Activated CD4-positive, alpha-beta T cell treated with anti-CD3 and anti-CD28 coated beads, Interleukin-2, Interleukin-6, amounts not matched to agents 100 ng/mL and 50 ng/mL, durations not matched to agents 16 hours and 8 hours (primary cell): ENCODE measurements around the gene MAP7.

Source experiments
- DNase-seq: peaks from one replicate; pipeline ENCODE4 v3.0.0-alpha.2; 2020

MAP7 gene

GRCh38 chr6:136528477-136528876 lies 21.7 kb downstream of the MAP7 start:
- no peak for DNase-seq

DNA sequence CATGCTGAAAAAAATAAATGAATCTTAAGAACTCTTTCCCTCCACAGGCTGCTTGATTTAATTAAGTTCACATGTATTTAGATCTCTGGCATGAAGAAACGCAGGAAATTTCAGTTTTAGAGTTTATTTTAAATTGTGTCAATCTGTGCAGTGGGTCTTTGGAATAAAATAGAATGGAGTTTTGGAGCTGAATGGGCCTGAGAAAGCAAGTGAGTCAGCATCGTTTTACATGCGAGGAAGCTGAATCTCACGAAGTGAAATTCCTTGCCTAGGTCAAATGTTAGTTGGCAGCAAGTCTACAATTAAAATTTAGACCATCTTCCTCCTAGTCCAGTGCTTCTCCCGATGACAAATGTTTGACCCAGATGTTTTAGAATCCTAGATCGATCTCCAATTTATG lies 22.4 kb downstream of the MAP7 start:
- no peak for DNase-seq

- no peak for DNase-seq
Observed at GRCh38 chr6:136526937-136527336, 23.3 kb downstream of the MAP7 start.

DNA sequence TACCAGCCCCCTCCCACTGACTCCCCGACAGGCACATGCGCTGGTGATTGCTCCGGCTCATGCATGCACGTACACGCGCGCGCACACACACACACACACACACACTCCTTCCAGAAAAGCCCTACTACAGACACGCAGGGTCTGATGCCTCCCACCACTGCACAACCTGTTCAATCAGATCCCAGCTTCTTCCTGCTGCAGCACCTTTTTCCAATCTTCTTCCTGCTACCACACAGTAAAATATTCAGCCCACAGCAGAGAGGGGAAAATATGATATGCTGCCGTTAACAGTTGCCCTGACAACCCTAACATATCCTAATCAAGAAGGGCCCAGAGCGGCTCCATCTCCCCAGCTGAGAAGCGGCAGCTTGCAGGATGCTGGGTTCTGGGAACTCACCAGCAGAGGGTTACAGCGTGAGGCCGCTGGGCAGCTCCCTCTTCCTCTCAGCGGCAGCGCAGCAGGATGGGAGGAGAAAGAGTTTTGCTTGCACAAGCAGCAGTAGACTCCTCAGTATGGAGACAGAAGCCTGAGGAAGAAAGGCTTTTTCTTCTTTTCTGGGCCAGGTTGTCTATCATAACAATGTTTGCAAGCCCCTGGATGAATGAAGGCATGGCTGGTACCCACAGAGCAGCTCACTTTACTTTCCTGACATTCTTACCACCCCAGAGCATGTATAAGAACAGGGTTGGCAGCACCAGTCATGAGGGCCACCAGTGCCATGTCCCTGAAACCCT lies 23.9 kb downstream of the MAP7 start:
- peak; percentile 52 for DNase-seq

DNA sequence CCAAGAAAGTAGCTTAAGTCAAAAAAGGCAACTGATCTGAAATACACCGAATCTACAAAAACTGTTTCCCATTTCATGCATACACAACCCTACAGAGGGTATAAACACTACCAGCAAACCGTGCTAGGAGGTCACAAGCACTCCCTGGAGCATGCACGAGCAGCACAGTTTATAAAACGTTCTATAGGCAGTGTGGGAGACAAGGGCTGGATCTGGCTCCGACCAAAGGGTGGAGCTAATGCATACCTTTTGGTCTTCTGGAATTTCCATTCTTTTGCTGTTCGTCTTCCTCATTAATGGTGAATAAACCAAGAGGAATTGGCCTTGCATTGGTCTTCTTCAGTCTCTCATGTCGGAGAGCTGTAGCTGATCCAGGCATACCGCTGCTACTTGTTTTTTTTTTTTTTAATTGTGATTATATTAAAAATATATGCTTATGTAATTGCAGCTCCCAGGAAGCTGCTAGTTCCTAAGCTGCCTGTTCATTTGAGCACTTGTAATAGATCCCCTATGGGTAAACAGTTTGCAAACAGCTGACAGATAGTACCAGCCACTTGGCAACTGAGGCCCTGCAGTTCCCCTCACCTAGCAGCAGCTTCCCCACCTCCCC lies 24.5 kb downstream of the MAP7 start:
- no peak for DNase-seq

- no peak for DNase-seq
Observed at GRCh38 chr6:136524936-136525413, 25.2 kb downstream of the MAP7 start.

DNA sequence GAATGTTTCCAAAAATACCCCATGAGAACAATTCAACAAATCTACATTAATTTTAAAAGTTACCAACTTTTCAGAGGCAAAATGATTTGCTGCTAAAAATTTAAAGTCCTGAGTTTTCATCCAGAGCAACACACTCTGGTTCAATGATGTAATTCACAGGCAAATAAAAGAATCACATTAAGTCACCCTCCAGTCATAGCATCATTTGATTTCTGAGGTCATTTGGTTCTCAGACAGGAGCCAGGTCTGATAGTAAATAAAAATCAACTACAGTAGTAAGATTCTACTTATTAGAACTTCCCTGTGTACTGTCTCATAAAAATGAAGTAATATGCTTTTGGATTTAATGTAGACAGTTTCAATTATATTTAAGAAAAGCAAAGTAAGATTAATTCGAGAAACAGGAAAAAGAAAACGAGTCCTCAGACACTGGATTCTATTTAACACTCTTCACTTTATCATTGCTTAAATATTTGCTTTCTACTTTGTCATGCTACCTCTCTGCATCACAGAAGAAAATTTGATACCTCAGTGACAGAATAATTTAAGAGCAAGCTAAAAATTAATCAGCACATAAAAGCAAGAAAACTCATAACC lies 25.8 kb downstream of the MAP7 start:
- DNase-seq = no peak

DNA sequence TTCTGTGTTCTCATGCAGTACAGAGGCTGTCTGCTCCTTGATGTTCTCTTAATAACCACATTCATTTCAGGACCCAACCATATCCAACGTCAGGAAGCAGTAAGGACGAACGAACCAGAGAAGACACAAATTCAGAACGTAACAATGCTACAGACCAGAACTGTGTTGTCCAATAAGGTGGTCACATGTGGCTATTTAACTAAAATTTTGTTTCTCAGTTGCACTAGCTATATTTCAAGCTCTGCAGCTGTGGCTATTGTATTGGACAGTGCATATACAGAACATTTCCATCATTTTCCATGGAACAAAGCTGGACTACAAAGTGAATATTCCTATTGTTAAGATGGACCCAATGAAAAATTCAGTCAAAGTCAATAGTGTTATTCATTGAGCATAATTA lies 27.0 kb downstream of the MAP7 start:
- DNase-seq = no peak

DNA sequence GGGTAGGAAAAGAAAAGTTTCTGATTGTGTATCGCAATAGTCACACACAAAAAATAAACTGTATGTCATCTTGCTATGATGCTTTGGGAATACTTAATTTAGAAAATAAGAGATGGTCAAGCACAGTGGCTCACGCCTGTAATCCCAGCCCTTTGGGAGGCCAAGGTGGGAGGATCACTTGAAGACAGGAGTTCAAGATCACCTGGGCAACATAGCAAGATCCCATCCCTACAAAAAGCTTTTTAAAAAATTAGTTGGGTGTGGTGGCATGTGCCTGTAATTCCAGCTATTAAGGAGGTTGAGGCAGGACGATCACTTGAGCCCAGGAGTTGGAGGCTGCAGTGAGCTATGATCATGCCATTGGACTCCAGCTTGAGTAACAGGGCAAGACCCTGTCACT lies 27.6 kb downstream of the MAP7 start:
- no peak for DNase-seq

- DNase-seq = no peak
Observed at GRCh38 chr6:136521911-136522310, 28.3 kb downstream of the MAP7 start.

DNA sequence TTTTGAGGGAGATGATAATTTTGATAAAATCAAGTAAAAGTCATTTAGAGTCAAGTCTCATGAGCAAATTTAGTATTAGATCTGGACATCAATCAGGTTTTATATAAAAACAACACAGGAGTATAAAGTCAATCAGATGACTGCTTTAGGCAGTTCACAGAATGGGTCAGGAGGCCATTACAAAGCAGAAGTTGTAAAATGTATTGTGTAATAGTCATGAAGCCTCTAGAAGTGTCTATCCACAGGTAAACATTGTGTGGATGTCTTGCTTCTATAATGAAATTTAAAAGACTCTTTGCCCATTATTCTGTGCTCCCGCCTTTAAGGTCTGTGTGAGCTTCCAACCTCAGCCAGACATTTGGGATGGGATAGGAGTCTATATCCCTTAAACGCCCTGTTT lies 28.8 kb downstream of the MAP7 start:
- DNase-seq = no peak

- DNase-seq = no peak
Observed at GRCh38 chr6:136520517-136520916, 29.7 kb downstream of the MAP7 start.

- DNase-seq = no peak
Observed at GRCh38 chr6:136517582-136517981, 32.6 kb downstream of the MAP7 start.

- DNase-seq = no peak
Observed at GRCh38 chr6:136517002-136517401, 33.2 kb downstream of the MAP7 start.

- no peak for DNase-seq
Observed at GRCh38 chr6:136514591-136514990, 35.6 kb downstream of the MAP7 start.

- DNase-seq = no peak
Observed at GRCh38 chr6:136511926-136512325, 38.3 kb downstream of the MAP7 start.

DNA sequence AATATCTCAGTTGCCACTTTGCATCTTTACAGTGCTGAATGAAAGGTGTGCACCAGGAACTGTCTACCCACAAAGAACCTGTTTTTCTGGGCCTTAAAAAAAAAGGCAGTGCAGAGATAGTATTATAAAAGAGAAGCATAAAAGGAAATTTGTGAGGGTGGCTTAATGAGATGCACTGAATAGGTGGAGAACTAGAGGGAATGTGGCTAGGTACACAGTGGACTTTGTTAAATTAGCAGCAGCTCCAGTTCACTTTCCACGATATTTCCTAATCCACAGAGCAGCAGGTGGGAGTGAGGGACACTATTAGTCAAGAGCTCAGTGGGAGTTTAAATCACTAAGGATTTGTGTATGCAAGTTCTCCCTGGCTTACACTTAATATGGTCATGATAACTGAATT lies 38.8 kb downstream of the MAP7 start:
- no peak for DNase-seq

DNA sequence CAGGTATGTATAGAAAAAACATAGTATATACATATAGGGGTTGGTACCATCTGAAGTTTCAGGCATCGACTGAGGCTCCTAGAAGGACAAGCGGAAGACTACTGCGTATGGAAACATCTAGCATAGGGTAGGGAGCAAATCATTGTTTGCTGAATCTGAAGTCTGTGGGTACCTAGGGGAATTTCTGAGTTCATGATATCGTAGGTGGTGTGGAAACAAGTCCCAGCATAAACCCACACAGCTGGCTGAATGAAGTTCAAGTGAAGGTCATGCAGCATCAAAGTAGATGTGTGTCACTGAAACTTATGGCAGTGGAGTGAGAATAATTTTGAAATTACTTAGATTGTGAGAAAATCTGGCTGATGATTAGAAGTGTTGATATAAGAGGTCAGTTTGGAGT lies 39.4 kb downstream of the MAP7 start:
- no peak for DNase-seq

DNA sequence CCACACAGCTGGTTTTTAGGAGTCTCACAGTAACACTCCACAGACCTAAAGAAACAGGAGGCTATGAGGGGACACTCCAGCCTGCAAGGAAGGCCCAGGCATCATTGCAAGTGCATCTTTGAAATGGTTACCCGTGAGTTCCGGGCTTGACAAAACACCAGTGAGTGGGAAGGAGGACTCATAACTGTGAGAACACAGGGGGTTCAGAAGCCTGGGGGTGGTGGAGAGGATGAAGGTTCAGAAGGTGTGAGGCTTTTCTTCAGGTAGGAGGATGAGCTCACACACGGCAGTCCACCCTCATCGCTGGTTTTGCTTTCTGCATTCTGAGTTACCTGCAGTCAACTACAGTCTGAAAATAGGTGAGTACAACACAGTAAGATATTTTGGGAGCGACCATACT lies 39.9 kb downstream of the MAP7 start:
- DNase-seq = no peak

GRCh38 chr6:136508725-136509392 lies 41.4 kb downstream of the MAP7 start:
- no peak for DNase-seq

- DNase-seq = no peak
Observed at GRCh38 chr6:136506124-136506799, 44.0 kb downstream of the MAP7 start.

- DNase-seq = no peak
Observed at GRCh38 chr6:136503303-136504029, 46.8 kb downstream of the MAP7 start.

DNA sequence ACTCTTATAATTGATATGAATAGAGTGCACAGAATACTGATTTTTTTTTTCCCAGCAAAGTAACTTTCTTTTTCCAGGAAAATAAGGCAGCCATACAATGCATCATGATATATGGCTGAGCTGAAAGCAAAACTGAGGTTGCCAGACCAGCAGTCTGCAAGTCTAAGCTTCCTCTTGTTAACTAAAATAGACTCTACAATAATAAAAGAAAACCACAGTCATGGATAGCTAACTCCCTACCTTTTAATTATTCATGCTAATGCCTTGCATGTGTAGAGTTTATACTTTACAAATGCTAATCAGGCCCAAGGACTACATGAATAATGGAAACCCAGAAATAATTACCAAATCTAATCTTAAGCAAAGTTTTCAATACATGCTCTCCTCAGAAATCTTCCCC lies 47.4 kb downstream of the MAP7 start:
- DNase-seq = no peak
